Head of caudate nucleus (tissue), 42 donors: ENCODE results near the gene SLC16A2.
"Not testable (repeated sequence)": the region's sequence is repeated elsewhere in the genome, so short reads cannot be mapped to it uniquely, and the experiment has no call there.

Experiments
- DNase-seq, 42 donors: peaks; one replicate each; pipeline versions ENCODE4 v3.0.0 to v3.0.0-alpha.2; 2020 to 2021; ENCODE audit warnings: mixed read lengths in 7 of 42
- intact Hi-C: fragments of 100-400 bp; cut with DNase I; formaldehyde crosslinking; loops from one replicate; pipeline ENCODE4 v1.15.0; 2022

Gene SLC16A2

GRCh38 chrX:74493806-74494205 lies 72.5 kb downstream of the SLC16A2 start:
- intact Hi-C loops, result no loop called here
- peak in 10 of 42 donors; percentile 1 to 44 (median 14) for DNase-seq

- DNase-seq, result no peak
- intact Hi-C loops, result no loop called here
Observed at GRCh38 chrX:74498924-74499323, 77.6 kb downstream of the SLC16A2 start.

GRCh38 chrX:74500067-74500466 lies 78.8 kb downstream of the SLC16A2 start:
- intact Hi-C loops, result no loop called here
- DNase-seq, result no peak

GRCh38 chrX:74500555-74500954 lies 79.3 kb downstream of the SLC16A2 start:
- intact Hi-C loops, result no loop called here
- DNase-seq, result no peak

- intact Hi-C loops, result no loop called here
- no peak for DNase-seq
Observed at GRCh38 chrX:74505437-74505836, 84.1 kb downstream of the SLC16A2 start.

GRCh38 chrX:74506317-74507115 lies 85.2 kb downstream of the SLC16A2 start:
- intact Hi-C loops, result no loop called here
- no peak for DNase-seq

GRCh38 chrX:74507191-74507590 lies 85.9 kb downstream of the SLC16A2 start:
- intact Hi-C loops, result no loop called here
- DNase-seq, result no peak

- no peak for DNase-seq
- intact Hi-C loops, result no loop called here
Observed at GRCh38 chrX:74509989-74510388, 88.7 kb downstream of the SLC16A2 start.

- intact Hi-C loops, result no loop called here
Observed at GRCh38 chrX:74510401-74510800, 89.1 kb downstream of the SLC16A2 start.

GRCh38 chrX:74511704-74512103 lies 90.4 kb downstream of the SLC16A2 start:
- intact Hi-C loops, result no loop called here
- DNase-seq, result no peak

More at GRCh38 chrX:74510401-74510800, 89.1 kb downstream of the SLC16A2 start:
- DNase-seq, result no peak

- intact Hi-C loops, result no loop called here
Observed at GRCh38 chrX:74514384-74514783, 93.1 kb downstream of the SLC16A2 start.

GRCh38 chrX:74515356-74515755 lies 94.1 kb downstream of the SLC16A2 start:
- intact Hi-C loops, result no loop called here

More at GRCh38 chrX:74514384-74514783, 93.1 kb downstream of the SLC16A2 start:
- no peak for DNase-seq

GRCh38 chrX:74516013-74516412 lies 94.7 kb downstream of the SLC16A2 start:
- intact Hi-C loops, DNase-seq: not testable (repeated sequence)

More at GRCh38 chrX:74515356-74515755, 94.1 kb downstream of the SLC16A2 start:
- DNase-seq, result no peak

GRCh38 chrX:74519870-74520269 lies 98.6 kb downstream of the SLC16A2 start:
- DNase-seq, result no peak
- intact Hi-C loops, result no loop called here

- intact Hi-C loops, result no loop called here
- no peak for DNase-seq
Observed at GRCh38 chrX:74520291-74520690, 99.0 kb downstream of the SLC16A2 start.

GRCh38 chrX:74520896-74521295 lies 99.6 kb downstream of the SLC16A2 start:
- DNase-seq, result no peak

GRCh38 chrX:74521961-74522751 lies 100.9 kb downstream of the SLC16A2 start:
- intact Hi-C loops, result no loop called here
- peak in 1 of 42 donors; percentile 36 for DNase-seq

More at GRCh38 chrX:74520896-74521295, 99.6 kb downstream of the SLC16A2 start:
- intact Hi-C loops, result no loop called here

GRCh38 chrX:74523224-74523623 lies 101.9 kb downstream of the SLC16A2 start:
- no peak for DNase-seq
- intact Hi-C loops, result no loop called here

GRCh38 chrX:74523870-74524735 lies 102.8 kb downstream of the SLC16A2 start:
- no peak for DNase-seq
- intact Hi-C loops, result no loop called here
